Dedifferentiated amniotic fluid mesenchymal stem cell (primary cell): ENCODE results near the gene RBFOX2.

Experiments used
- DNase-seq: peaks from one replicate; pipeline ENCODE4 v3.0.0-alpha.2; 2016; ENCODE audit errors: extremely low spot score

Gene RBFOX2

GRCh38 chr22:35899736-35900135 lies 128.9 kb downstream of the RBFOX2 start:
- DNase-seq = no peak

GRCh38 chr22:35896111-35896705 lies 132.4 kb downstream of the RBFOX2 start:
- DNase-seq = no peak

GRCh38 chr22:35894937-35895708 lies 133.5 kb downstream of the RBFOX2 start:
- peak; percentile 91 for DNase-seq

- no peak for DNase-seq
Measured at GRCh38 chr22:35894464-35894878, 134.2 kb downstream of the RBFOX2 start.

GRCh38 chr22:35893698-35894097 lies 134.9 kb downstream of the RBFOX2 start:
- no peak for DNase-seq

- DNase-seq = no peak
Measured at GRCh38 chr22:35892192-35892591, 136.4 kb downstream of the RBFOX2 start.

- DNase-seq = no peak
Measured at GRCh38 chr22:35891442-35891841, 137.2 kb downstream of the RBFOX2 start.

- DNase-seq = no peak
Measured at GRCh38 chr22:35889071-35889470, 139.6 kb downstream of the RBFOX2 start.

- no peak for DNase-seq
Measured at GRCh38 chr22:35888181-35888870, 140.3 kb downstream of the RBFOX2 start.

GRCh38 chr22:35887296-35887875 lies 141.2 kb downstream of the RBFOX2 start:
- DNase-seq = no peak

GRCh38 chr22:35886309-35886708 lies 142.3 kb downstream of the RBFOX2 start:
- DNase-seq = no peak

- no peak for DNase-seq
Measured at GRCh38 chr22:35884529-35884928, 144.1 kb downstream of the RBFOX2 start.

GRCh38 chr22:35883031-35883620 lies 145.5 kb downstream of the RBFOX2 start:
- DNase-seq = no peak

GRCh38 chr22:35882211-35883030 lies 146.2 kb downstream of the RBFOX2 start:
- no peak for DNase-seq

GRCh38 chr22:35879351-35879750 lies 149.3 kb downstream of the RBFOX2 start:
- DNase-seq = no peak

- DNase-seq = no peak
Measured at GRCh38 chr22:35873426-35873825, 155.2 kb downstream of the RBFOX2 start.

GRCh38 chr22:35872451-35872850 lies 156.2 kb downstream of the RBFOX2 start:
- DNase-seq = no peak

GRCh38 chr22:35870517-35871293 lies 157.9 kb downstream of the RBFOX2 start:
- DNase-seq = no peak

GRCh38 chr22:35868938-35869337 lies 159.7 kb downstream of the RBFOX2 start:
- DNase-seq = no peak

- DNase-seq = no peak
Measured at GRCh38 chr22:35866651-35867050, 162.0 kb downstream of the RBFOX2 start.
